ENCODE measurements around the gene EDC4. TPM values are rescaled to one million over a fixed set of nuclear protein-coding genes. Genes with fewer than 3 reads are reported as not detected.
A peak's percentile ranks its signal among the peaks of the same experiment; 100 is the strongest.

The EDC4 gene
- total and polyA plus RNA-seq, 2 of the 13 experiments (the other 11 are each of a cell fraction or from before 2014, with no cell fraction given): 51.4 to 59.1 TPM

DNA sequence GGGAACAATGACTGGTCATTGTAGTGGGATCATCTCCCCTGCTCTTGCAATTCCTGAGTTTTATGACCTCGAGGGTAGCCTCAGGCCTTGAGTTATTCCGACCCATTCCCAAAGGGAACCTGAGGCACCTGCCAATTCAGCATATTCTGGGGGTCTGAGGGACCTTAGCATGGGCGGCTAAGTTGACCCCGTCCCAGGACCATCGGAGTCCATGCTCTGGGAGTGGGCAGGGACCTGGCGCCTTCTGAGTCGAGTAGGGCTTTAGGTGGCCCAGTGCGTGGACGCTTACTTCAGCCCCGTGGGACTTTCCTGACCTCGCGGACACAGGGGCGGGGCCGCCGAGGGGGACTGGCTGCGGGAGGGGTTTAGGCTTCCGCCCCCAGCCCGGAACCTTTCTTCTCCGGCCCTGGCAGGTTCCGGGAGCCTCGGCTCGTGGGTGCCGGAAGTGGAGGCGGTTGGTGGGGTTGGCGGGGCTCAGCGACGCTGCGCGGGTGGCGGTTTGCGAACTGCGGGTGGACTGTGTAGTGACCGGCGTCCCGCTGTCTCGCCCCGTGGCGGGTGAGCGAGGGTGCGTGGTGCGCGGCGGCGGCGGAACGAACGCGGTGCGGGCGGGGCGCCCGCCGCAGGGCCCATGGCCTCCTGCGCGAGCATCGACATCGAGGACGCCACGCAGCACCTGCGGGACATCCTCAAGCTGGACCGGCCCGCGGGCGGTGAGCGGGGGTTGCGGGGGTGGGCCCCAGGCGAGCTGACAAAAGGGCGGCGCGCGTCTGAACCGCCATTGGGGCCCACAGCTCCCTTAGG lies at the start of gene EDC4 (continued):
- TF ChIP-seq POLR2A (IDR thresholded peaks at IDR 0.05; ENCODE audit: insufficient read depth in 1 of 2, low read depth in 2 of 2, low read length in 2 of 2) (peak; percentile 68 to 87), NR1H2 (CRISPR knock-in tag; IDR thresholded peaks at IDR 0.05; ENCODE audit: borderline replicate concordance, low read depth) (peak; percentile 93; the same call in 1 of the 2 replicates), ZSCAN29 (CRISPR knock-in tag; conservative IDR thresholded peaks at IDR 0.05) (no peak), ZNF816 (CRISPR knock-in tag; IDR thresholded peaks at IDR 0.05; ENCODE audit: borderline replicate concordance) (0 out of 2 replicates have a peak, but pooled peaks have one; percentile 35), ZNF430 (CRISPR knock-in tag; IDR thresholded peaks at IDR 0.05) (peak; percentile 93), GPN1 (CRISPR knock-in tag; IDR thresholded peaks at IDR 0.05; ENCODE audit: borderline replicate concordance) (0 out of 2 replicates have a peak, but pooled peaks have one; percentile 66), ZNF44 (CRISPR knock-in tag; IDR thresholded peaks at IDR 0.05) (peak; percentile 51; the same call in 1 of the 2 replicates), PCBP1 (IDR thresholded peaks at IDR 0.05; ENCODE audit: borderline replicate concordance, low read depth, low read length) (0 out of 2 replicates have a peak, but pooled peaks have one; percentile 81), ZNF205 (CRISPR knock-in tag; IDR thresholded peaks at IDR 0.05) (peak; percentile 86), ZNF766 (CRISPR knock-in tag; IDR thresholded peaks at IDR 0.05; ENCODE audit: borderline replicate concordance) (peak; percentile 88), ZNF354B (CRISPR knock-in tag; IDR thresholded peaks at IDR 0.05) (peak; percentile 66; the same call in 1 of the 2 replicates), KDM5B (CRISPR knock-in tag; IDR thresholded peaks at IDR 0.05; ENCODE audit: borderline replicate concordance) (peak; percentile 89; the same call in 1 of the 2 replicates), ZNF12 (CRISPR knock-in tag; IDR thresholded peaks at IDR 0.05) (peak; percentile 14; the same call in 1 of the 2 replicates)
- TF ChIP-seq, protein P1, sequence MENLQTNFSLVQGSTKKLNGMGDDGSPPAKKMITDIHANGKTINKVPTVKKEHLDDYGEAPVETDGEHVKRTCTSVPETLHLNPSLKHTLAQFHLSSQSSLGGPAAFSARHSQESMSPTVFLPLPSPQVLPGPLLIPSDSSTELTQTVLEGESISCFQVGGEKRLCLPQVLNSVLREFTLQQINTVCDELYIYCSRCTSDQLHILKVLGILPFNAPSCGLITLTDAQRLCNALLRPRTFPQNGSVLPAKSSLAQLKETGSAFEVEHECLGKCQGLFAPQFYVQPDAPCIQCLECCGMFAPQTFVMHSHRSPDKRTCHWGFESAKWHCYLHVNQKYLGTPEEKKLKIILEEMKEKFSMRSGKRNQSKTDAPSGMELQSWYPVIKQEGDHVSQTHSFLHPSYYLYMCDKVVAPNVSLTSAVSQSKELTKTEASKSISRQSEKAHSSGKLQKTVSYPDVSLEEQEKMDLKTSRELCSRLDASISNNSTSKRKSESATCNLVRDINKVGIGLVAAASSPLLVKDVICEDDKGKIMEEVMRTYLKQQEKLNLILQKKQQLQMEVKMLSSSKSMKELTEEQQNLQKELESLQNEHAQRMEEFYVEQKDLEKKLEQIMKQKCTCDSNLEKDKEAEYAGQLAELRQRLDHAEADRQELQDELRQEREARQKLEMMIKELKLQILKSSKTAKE (CRISPR knock-in tag; IDR thresholded peaks at IDR 0.05; ENCODE audit: borderline replicate concordance): peak; percentile 77; the same call in 1 of the 2 replicates
- TF ChIP-seq, protein P2, sequence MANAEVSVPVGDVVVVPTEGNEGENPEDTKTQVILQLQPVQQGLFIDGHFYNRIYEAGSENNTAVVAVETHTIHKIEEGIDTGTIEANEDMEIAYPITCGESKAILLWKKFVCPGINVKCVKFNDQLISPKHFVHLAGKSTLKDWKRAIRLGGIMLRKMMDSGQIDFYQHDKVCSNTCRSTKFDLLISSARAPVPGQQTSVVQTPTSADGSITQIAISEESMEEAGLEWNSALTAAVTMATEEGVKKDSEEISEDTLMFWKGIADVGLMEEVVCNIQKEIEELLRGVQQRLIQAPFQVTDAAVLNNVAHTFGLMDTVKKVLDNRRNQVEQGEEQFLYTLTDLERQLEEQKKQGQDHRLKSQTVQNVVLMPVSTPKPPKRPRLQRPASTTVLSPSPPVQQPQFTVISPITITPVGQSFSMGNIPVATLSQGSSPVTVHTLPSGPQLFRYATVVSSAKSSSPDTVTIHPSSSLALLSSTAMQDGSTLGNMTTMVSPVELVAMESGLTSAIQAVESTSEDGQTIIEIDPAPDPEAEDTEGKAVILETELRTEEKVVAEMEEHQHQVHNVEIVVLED (CRISPR knock-in tag; IDR thresholded peaks at IDR 0.05; ENCODE audit: borderline replicate concordance): peak; percentile 80
- TF ChIP-seq, protein P3, sequence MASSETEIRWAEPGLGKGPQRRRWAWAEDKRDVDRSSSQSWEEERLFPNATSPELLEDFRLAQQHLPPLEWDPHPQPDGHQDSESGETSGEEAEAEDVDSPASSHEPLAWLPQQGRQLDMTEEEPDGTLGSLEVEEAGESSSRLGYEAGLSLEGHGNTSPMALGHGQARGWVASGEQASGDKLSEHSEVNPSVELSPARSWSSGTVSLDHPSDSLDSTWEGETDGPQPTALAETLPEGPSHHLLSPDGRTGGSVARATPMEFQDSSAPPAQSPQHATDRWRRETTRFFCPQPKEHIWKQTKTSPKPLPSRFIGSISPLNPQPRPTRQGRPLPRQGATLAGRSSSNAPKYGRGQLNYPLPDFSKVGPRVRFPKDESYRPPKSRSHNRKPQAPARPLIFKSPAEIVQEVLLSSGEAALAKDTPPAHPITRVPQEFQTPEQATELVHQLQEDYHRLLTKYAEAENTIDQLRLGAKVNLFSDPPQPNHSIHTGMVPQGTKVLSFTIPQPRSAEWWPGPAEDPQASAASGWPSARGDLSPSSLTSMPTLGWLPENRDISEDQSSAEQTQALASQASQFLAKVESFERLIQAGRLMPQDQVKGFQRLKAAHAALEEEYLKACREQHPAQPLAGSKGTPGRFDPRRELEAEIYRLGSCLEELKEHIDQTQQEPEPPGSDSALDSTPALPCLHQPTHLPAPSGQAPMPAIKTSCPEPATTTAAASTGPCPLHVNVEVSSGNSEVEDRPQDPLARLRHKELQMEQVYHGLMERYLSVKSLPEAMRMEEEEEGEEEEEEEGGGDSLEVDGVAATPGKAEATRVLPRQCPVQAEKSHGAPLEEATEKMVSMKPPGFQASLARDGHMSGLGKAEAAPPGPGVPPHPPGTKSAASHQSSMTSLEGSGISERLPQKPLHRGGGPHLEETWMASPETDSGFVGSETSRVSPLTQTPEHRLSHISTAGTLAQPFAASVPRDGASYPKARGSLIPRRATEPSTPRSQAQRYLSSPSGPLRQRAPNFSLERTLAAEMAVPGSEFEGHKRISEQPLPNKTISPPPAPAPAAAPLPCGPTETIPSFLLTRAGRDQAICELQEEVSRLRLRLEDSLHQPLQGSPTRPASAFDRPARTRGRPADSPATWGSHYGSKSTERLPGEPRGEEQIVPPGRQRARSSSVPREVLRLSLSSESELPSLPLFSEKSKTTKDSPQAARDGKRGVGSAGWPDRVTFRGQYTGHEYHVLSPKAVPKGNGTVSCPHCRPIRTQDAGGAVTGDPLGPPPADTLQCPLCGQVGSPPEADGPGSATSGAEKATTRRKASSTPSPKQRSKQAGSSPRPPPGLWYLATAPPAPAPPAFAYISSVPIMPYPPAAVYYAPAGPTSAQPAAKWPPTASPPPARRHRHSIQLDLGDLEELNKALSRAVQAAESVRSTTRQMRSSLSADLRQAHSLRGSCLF (CRISPR knock-in tag; IDR thresholded peaks at IDR 0.05; ENCODE audit: borderline replicate concordance): no peak
- TF ChIP-seq, protein P4, sequence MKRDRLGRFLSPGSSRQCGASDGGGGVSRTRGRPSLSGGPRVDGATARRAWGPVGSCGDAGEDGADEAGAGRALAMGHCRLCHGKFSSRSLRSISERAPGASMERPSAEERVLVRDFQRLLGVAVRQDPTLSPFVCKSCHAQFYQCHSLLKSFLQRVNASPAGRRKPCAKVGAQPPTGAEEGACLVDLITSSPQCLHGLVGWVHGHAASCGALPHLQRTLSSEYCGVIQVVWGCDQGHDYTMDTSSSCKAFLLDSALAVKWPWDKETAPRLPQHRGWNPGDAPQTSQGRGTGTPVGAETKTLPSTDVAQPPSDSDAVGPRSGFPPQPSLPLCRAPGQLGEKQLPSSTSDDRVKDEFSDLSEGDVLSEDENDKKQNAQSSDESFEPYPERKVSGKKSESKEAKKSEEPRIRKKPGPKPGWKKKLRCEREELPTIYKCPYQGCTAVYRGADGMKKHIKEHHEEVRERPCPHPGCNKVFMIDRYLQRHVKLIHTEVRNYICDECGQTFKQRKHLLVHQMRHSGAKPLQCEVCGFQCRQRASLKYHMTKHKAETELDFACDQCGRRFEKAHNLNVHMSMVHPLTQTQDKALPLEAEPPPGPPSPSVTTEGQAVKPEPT (CRISPR knock-in tag; IDR thresholded peaks at IDR 0.05; ENCODE audit: low read depth): no peak
